Measurements from ENCODE around the gene SMYD5. TPM values are rescaled to one million over a fixed set of nuclear protein-coding genes. Genes with fewer than 3 reads are reported as not detected.

The SMYD5 gene
- total RNA-seq, 1 donor = 17.4 TPM

DNA sequence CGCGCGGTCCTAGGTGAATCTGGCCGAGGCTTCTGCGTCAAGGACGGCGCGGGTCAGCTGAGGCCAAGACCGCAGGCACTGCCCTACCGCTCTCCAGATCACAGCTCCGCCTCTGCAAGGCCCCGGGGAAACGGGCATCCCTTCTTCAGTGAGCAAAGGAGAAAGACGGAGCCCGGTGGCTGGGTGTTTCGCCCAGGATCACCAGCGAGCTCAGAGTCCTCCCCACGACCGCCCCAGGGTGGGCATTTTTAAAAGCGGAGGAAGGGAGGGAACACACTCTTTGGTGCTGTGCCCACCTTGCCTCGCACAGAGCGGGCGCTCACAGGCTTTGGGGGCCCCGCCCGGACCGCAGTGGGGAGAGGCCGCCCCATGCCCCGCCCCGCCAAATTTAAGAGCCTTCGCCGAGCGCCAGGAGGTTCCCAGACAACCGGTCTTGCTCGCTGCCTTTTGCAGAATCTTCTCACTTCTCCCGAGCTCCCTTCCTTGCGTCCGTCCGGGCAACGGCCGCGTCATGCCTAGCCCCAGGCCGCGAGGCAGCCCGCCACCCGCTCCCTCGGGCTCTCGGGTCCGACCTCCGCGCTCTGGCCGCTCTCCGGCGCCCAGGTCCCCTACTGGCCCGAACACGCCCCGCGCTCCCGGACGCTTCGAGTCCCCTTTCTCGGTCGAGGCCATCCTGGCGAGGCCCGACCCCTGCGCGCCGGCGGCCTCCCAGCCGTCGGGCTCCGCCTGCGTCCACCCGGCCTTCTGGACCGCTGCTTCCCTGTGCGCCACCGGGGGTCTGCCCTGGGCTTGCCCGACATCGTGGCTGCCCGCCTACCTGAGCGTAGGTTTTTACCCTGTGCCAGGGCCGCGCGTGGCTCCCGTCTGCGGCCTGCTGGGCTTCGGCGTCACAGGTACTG, 11.6 kb upstream of the SMYD5 start, which contains the start of gene NOTO:
Gene NOTO, plus strand, starts transcription at position 419 of the 899 bp plus-strand sequence. Its CDS starts 93 bp downstream, at position 512.
- no peaks in the 10 kb centered on the region for H3K9me3 ChIP-seq (ENCODE audit: low read depth, low read length)
- no peak within 1 kb of the TSS for H2AFZ ChIP-seq (ENCODE audit: low read length)
- H3K4me2 ChIP-seq (ENCODE audit: insufficient read depth, low read length) = peak within 1 kb of the TSS; percentile 45
- no peaks in the 10 kb centered on the region for H3K79me2 ChIP-seq (ENCODE audit: insufficient read depth, low read length)
- DNase-seq (ENCODE audit: insufficient read length, low spot score, missing footprints) = peak; percentile 66
- H3K36me3 ChIP-seq (ENCODE audit: insufficient read depth, low read length) = no peaks in the 10 kb centered on the region
- no peaks in the 10 kb centered on the region for H4K20me1 ChIP-seq (ENCODE audit: insufficient read depth, low read length)
- TF ChIP-seq CTCF (IDR thresholded peaks at IDR 0.05; ENCODE audit: extremely low read depth, low read depth, low read length) = no peak
- H3K27me3 ChIP-seq (ENCODE audit: insufficient read depth, low read length) = peaks cover 66% of the 10 kb centered on the region
- no peak within 1 kb of the TSS for H3K27ac ChIP-seq (ENCODE audit: low read depth, low read length)
- no peaks in the 10 kb centered on the region for H3K4me1 ChIP-seq (ENCODE audit: insufficient read depth, low read length)
- H3K4me3 ChIP-seq (ENCODE audit: insufficient read depth, low read length) = peak within 1 kb of the TSS; percentile 22

GRCh38 chr2:73203055-73203681, 10.9 kb upstream of the SMYD5 start:
- H3K4me3 ChIP-seq (ENCODE audit: insufficient read depth, low read length) = no peak overlapping the region
- no peaks in the 10 kb centered on the region for H3K79me2 ChIP-seq (ENCODE audit: insufficient read depth, low read length)
- peaks cover 61% of the 10 kb centered on the region for H3K27me3 ChIP-seq (ENCODE audit: insufficient read depth, low read length)
- no peaks in the 10 kb centered on the region for H3K4me1 ChIP-seq (ENCODE audit: insufficient read depth, low read length)
- H4K20me1 ChIP-seq (ENCODE audit: insufficient read depth, low read length) = no peaks in the 10 kb centered on the region
- H2AFZ ChIP-seq (ENCODE audit: low read length) = no peak overlapping the region
- no peak overlapping the region for H3K27ac ChIP-seq (ENCODE audit: low read depth, low read length)
- no peak overlapping the region for H3K4me2 ChIP-seq (ENCODE audit: insufficient read depth, low read length)
- H3K36me3 ChIP-seq (ENCODE audit: insufficient read depth, low read length) = no peaks in the 10 kb centered on the region
- no peaks in the 10 kb centered on the region for H3K9me3 ChIP-seq (ENCODE audit: low read depth, low read length)
- DNase-seq (ENCODE audit: insufficient read length, low spot score, missing footprints) = peak; percentile 65
- no peak for TF ChIP-seq CTCF (IDR thresholded peaks at IDR 0.05; ENCODE audit: extremely low read depth, low read depth, low read length)

- Histone ChIP-seq H3K4me1 (ENCODE audit: insufficient read depth, low read length) (no peaks in the 10 kb centered on the region), H4K20me1 (ENCODE audit: insufficient read depth, low read length) (no peaks in the 10 kb centered on the region), H3K4me3 (ENCODE audit: insufficient read depth, low read length) (no peak overlapping the region), H3K4me2 (ENCODE audit: insufficient read depth, low read length) (no peak overlapping the region), H3K27ac (ENCODE audit: low read depth, low read length) (no peak overlapping the region), H2AFZ (ENCODE audit: low read length) (no peak overlapping the region), H3K79me2 (ENCODE audit: insufficient read depth, low read length) (no peaks in the 10 kb centered on the region), H3K27me3 (ENCODE audit: insufficient read depth, low read length) (peaks cover 50% of the 10 kb centered on the region), H3K9me3 (ENCODE audit: low read depth, low read length) (no peaks in the 10 kb centered on the region), H3K36me3 (ENCODE audit: insufficient read depth, low read length) (no peaks in the 10 kb centered on the region)
- DNase-seq (ENCODE audit: insufficient read length, low spot score, missing footprints) = no peak
- no peak for TF ChIP-seq CTCF (IDR thresholded peaks at IDR 0.05; ENCODE audit: extremely low read depth, low read depth, low read length)
These were observed 8.4 kb upstream of the SMYD5 start for GRCh38 chr2:73205611-73206010.

GRCh38 chr2:73208258-73208657, 5.8 kb upstream of the SMYD5 start:
- peaks cover 7% of the 10 kb centered on the region for H3K4me1 ChIP-seq (ENCODE audit: insufficient read depth, low read length)
- no peak for DNase-seq (ENCODE audit: insufficient read length, low spot score, missing footprints)
- no peak overlapping the region for H3K4me2 ChIP-seq (ENCODE audit: insufficient read depth, low read length)
- peaks cover 24% of the 10 kb centered on the region for H3K27me3 ChIP-seq (ENCODE audit: insufficient read depth, low read length)
- no peak overlapping the region for H3K27ac ChIP-seq (ENCODE audit: low read depth, low read length)
- H3K9me3 ChIP-seq (ENCODE audit: low read depth, low read length) = no peaks in the 10 kb centered on the region
- H2AFZ ChIP-seq (ENCODE audit: low read length) = no peak overlapping the region
- no peaks in the 10 kb centered on the region for H3K36me3 ChIP-seq (ENCODE audit: insufficient read depth, low read length)
- no peak for TF ChIP-seq CTCF (IDR thresholded peaks at IDR 0.05; ENCODE audit: extremely low read depth, low read depth, low read length)
- H3K79me2 ChIP-seq (ENCODE audit: insufficient read depth, low read length) = no peaks in the 10 kb centered on the region
- no peak overlapping the region for H3K4me3 ChIP-seq (ENCODE audit: insufficient read depth, low read length)
- H4K20me1 ChIP-seq (ENCODE audit: insufficient read depth, low read length) = no peaks in the 10 kb centered on the region
